K562 (cell line): ENCODE data around the gene MARK2. TPM values are rescaled to one million over a fixed set of nuclear protein-coding genes. Genes with fewer than 3 reads are reported as not detected.

Experiments used
- ATAC-seq: fragments of 200-7000 bp; cut with Tn5 transposase; 3 replicates; pipeline ENCODE4 v1.9.1; 2020; ENCODE audit warnings: moderate library complexity
- BruUV-seq: library from RNA; stranded (reverse); fragments of 400-500 nt; replicated peaks from 2 replicates; lab custom pipeline; 2021; lab: Mats Ljungman, UMichigan
- CTCF ChIA-PET: fragments of 300-600 bp; formaldehyde crosslinking; extraction: SDS; loops from one replicate; lab custom pipeline; 2021; ENCODE audit warnings: low intra/inter-chr PET ratio; lab: Yijun Ruan, JAX
- POLR2A ChIA-PET: fragments of 300-600, 350-650 bp; sonication (Branson Sonifier 250); formaldehyde crosslinking; extraction: SDS; loops from one replicate; lab custom pipeline; 2021; ENCODE audit warnings: antibody characterized with exemption, inconsistent platforms; lab: Yijun Ruan, JAX
- DNase-seq, 4 experiments: peaks; one replicate each; pipeline versions ENCODE4 v3.0.0 to v3.0.0-alpha.2; 2011 to 2018; ENCODE audit warnings: low spot score in 3 of 4, mixed read lengths in 3 of 4; ENCODE audit errors: extremely low read depth in 1 of 4
- FAIRE-seq: peaks from 2 replicates; lab custom pipeline; 2011; peaks lifted over from hg19 to GRCh38; lab: Jason Lieb, UNC
- H2AFZ ChIP-seq: 2 replicates; pipeline ENCODE4 v1.6.0; 2011; ENCODE audit warnings: low read depth, low read length, control low read depth, inconsistent platforms
- H3K27ac ChIP-seq: fragments of 200-600 bp; 3 replicates; pipeline ENCODE4 v1.8.0; 2011; ENCODE audit warnings: low read depth, mild to moderate bottlenecking, control low read depth, inconsistent platforms, low read length, moderate library complexity, mixed read lengths; ENCODE audit errors: extremely low read depth
- H3K27me3 ChIP-seq, 2 experiments: fragments of 300-600 bp in 1 of 2; 2 replicates in 1 of 2; 3 replicates in 1 of 2; pipeline versions ENCODE4 v1.6.0 to v1.8.0; 2011; ENCODE audit warnings: inconsistent platforms in 2 of 2, low read length in 2 of 2, mild to moderate bottlenecking in 1 of 2, mixed read lengths in 1 of 2, moderate library complexity in 1 of 2; ENCODE audit not compliant: control insufficient read depth in 2 of 2, insufficient read depth in 2 of 2
- H3K36me3 ChIP-seq: fragments of 300-600 bp; 3 replicates; pipeline ENCODE4 v1.8.0; 2011; ENCODE audit warnings: mild to moderate bottlenecking, low read length, inconsistent platforms; ENCODE audit not compliant: control insufficient read depth, insufficient read depth
- H3K4me1 ChIP-seq, 2 experiments: fragments of 200-600 bp in 1 of 2; replicated peaks in 1 of 2; 2 replicates in 1 of 2; 3 replicates in 1 of 2; pipeline versions ENCODE4 v1.5.1 to v1.8.0; 2011; ENCODE audit warnings: inconsistent platforms in 2 of 2, low read length in 2 of 2, mild to moderate bottlenecking in 1 of 2, mixed read lengths in 1 of 2, moderate library complexity in 1 of 2; ENCODE audit not compliant: control insufficient read depth in 2 of 2, insufficient read depth in 2 of 2
- H3K4me2 ChIP-seq: 2 replicates; pipeline ENCODE4 v1.6.1; 2011; ENCODE audit warnings: low read length, control low read depth, inconsistent platforms, mixed read lengths; ENCODE audit not compliant: insufficient read depth
- H3K4me3 ChIP-seq: fragments of 200-600 bp; sonication (generic), shearing (Covaris generic); 2 replicates; pipeline ENCODE4 v1.5.1; 2016; ENCODE audit warnings: control low read depth, inconsistent platforms
- H3K79me2 ChIP-seq: fragments of 200-600 bp; 3 replicates; pipeline ENCODE4 v1.8.0; 2011; ENCODE audit warnings: low read length, inconsistent platforms; ENCODE audit not compliant: control insufficient read depth, insufficient read depth
- H3K9ac ChIP-seq, 2 experiments: 2 replicates each; pipeline versions ENCODE4 v1.6.0 to v1.6.1; 2011; ENCODE audit warnings: low read depth in 2 of 2, low read length in 2 of 2, control low read depth in 1 of 2, inconsistent platforms in 1 of 2, mild to moderate bottlenecking in 1 of 2, mixed read lengths in 1 of 2; ENCODE audit not compliant: insufficient read depth in 1 of 2
- H3K9me1 ChIP-seq: one replicate; pipeline ENCODE4 v1.6.0; 2011; ENCODE audit warnings: inconsistent platforms, mild to moderate bottlenecking, low read length, moderate library complexity; ENCODE audit not compliant: control insufficient read depth, insufficient read depth
- H3K9me3 ChIP-seq: replicated peaks from 2 replicates; pipeline ENCODE4 v1.5.1; 2011; ENCODE audit warnings: low read depth, low read length, inconsistent platforms; ENCODE audit not compliant: control insufficient read depth, insufficient read depth
- H4K20me1 ChIP-seq: replicated peaks from 2 replicates; pipeline ENCODE4 v1.6.1; 2011; ENCODE audit warnings: low read length, inconsistent platforms, mixed read lengths; ENCODE audit not compliant: control insufficient read depth, insufficient read depth
- BCOR ChIP-seq: fragments of 450-650 bp; IDR thresholded peaks from 2 replicates; pipeline ENCODE4 v1.6.1; 2016
- CCNT2 ChIP-seq: IDR thresholded peaks from 2 replicates; pipeline ENCODE4 v1.6.1; 2011; ENCODE audit warnings: borderline replicate concordance, low read depth, mild to moderate bottlenecking, moderate library complexity, mixed read lengths, low read length; ENCODE audit not compliant: insufficient read length; ENCODE audit errors: extremely low read depth
- ETS2 ChIP-seq: IDR thresholded peaks from 2 replicates; pipeline ENCODE4 v1.6.1; 2016; ENCODE audit warnings: borderline replicate concordance, missing genetic modification characterization, mild to moderate bottlenecking, moderate library complexity, missing compliant biosample characterization; ENCODE audit not compliant: poor library complexity, severe bottlenecking
- GABPB2 ChIP-seq: fragments of 250-450 bp; sonication (Bioruptor Pico); conservative IDR thresholded peaks from 2 replicates; pipeline ENCODE4 v1.5.1; 2021; ENCODE audit warnings: mild to moderate bottlenecking
- HIVEP1 ChIP-seq: fragments of 250-450 bp; sonication (Bioruptor Pico); IDR thresholded peaks from 2 replicates; pipeline ENCODE4 v1.4.0; 2020; ENCODE audit warnings: mild to moderate bottlenecking
- IFI16 ChIP-seq: fragments of 250-450 bp; sonication (Bioruptor Pico); IDR thresholded peaks from 2 replicates; pipeline ENCODE4 v2.1.2; 2022; ENCODE audit warnings: mild to moderate bottlenecking, inconsistent platforms
- PTRF ChIP-seq: fragments of 450-650 bp; IDR thresholded peaks from 2 replicates; pipeline ENCODE4 v1.6.1; 2016; ENCODE audit warnings: mild to moderate bottlenecking, missing genetic modification characterization, missing compliant biosample characterization
- ZFP91 ChIP-seq: sonication (generic); formaldehyde crosslinking; IDR thresholded peaks from 2 replicates; pipeline ENCODE4 v1.8.0; 2022; ENCODE audit warnings: mild to moderate bottlenecking, missing genetic modification reagents
- ZNF318 ChIP-seq, 2 experiments: fragments of 450-650 bp; IDR thresholded peaks; 2 replicates each; pipeline ENCODE4 v1.6.1; 2016; ENCODE audit warnings: mild to moderate bottlenecking in 2 of 2, borderline replicate concordance in 1 of 2, low read depth in 1 of 2, moderate library complexity in 1 of 2
- ZNF766 ChIP-seq: fragments of 200-800 bp; sonication (Bioruptor generic); conservative IDR thresholded peaks from 2 replicates; pipeline ENCODE4 v1.6.1; 2016; ENCODE audit warnings: missing genetic modification characterization, missing compliant biosample characterization
- WGBS: fragments of 100-300 bp; shearing (Covaris generic); methylation state at CpG from one replicate; pipeline ENCODE4 v1.1.6; 2016; ENCODE audit warnings: low coverage, mixed read lengths; ENCODE audit not compliant: insufficient coverage; ENCODE audit errors: missing lambda C conversion rate; 5-methylcytosine and 5-hydroxymethylcytosine counted together
- in situ Hi-C: fragments of 300-500 bp; cut with MboI; formaldehyde crosslinking; loops from 4 replicates; pipeline ENCODE4 v1.15.0; 2018; ENCODE audit warnings: inconsistent platforms, mixed read lengths
- intact Hi-C: fragments of 100-400 bp; cut with micrococcal nuclease; formaldehyde crosslinking; loops from 2 replicates; pipeline ENCODE4 v1.14.2; 2022
- polyA plus RNA-seq, 8 experiments: library from polyadenylated mRNA; depleted of rRNA in 4 of 8; stranded (reverse) in 5 of 8; unstranded in 3 of 8; fragments of >200 nt; fragmentation: Nextera tagmentation in 2 of 8; fragmentation: Illumina TruSeq in 1 of 8; extraction: Ambion mirVana in 2 of 8; extraction: Trizol in 1 of 8; gene quantifications; 2 replicates each; pipeline versions ENCODE4 v1.2.1 to v1.2.3, GENCODE V29; 2011 to 2014; ENCODE audit warnings: inconsistent platforms in 1 of 8, missing spikeins in 1 of 8
- total RNA-seq, 7 experiments: library from RNA; depleted of rRNA in 6 of 7; stranded (reverse); fragments of >200 nt in 6 of 7; fragmentation: Illumina TruSeq in 2 of 7; extraction: Trizol in 2 of 7; gene quantifications; 2 replicates each; pipeline versions ENCODE4 v1.2.1 to v1.2.3, GENCODE V29; 2011 to 2021; ENCODE audit warnings: low replicate concordance in 1 of 7

The MARK2 gene
- total and polyA plus RNA-seq, 9 of the 15 experiments (the other 6 are each of a cell fraction or from before 2014, with no cell fraction given), result 0.32 to 43.5 (median 15.1) TPM

- ChIA-PET POLR2A (interaction anchor here (1.1 to 1.7 kb wide), 2 partner anchors 9 to 14 kb away, joined by 5 read pairs; no protein-coding TSS in a partner anchor), CTCF (no interaction called here)
- ATAC-seq (no peak), FAIRE-seq (no peak), DNase-seq (no peak)
- Histone ChIP-seq H3K9me1 (no peaks in the 10 kb centered on the region), H3K9ac (peak overlapping the region in 1 of 2 experiments; percentile 29; a peak in 1 of 4 replicates), H3K27ac (no peak overlapping the region), H3K4me1 (peaks cover 3% of the 10 kb centered on the region in 2 experiments; a peak in 2 of 5 replicates), H2AFZ (no peak overlapping the region), H4K20me1 (peaks cover 7% of the 10 kb centered on the region; the same call in 1 of the 2 replicates), H3K9me3 (no peaks in the 10 kb centered on the region), H3K4me3 (no peak overlapping the region), H3K4me2 (no peak overlapping the region), H3K36me3 (peaks cover 83% of the 10 kb centered on the region), H3K27me3 (no peaks in the 10 kb centered on the region), H3K79me2 (peaks cover 16% of the 10 kb centered on the region)
- TF ChIP-seq ZFP91 (no peak), CCNT2 (no peak), PTRF (tag) (no peak), GABPB2 (CRISPR knock-in tag) (no peak), ZNF318 (IDR thresholded peaks at IDR 0.05; ENCODE audit: borderline replicate concordance in 1 of 2, low read depth in 1 of 2) (no peak), ZNF766 (CRISPR knock-in tag) (no peak), BCOR (no peak), IFI16 (CRISPR knock-in tag) (no peak), ETS2 (tag) (no peak), HIVEP1 (CRISPR knock-in tag) (no peak)
- in situ Hi-C loops (no loop called here), intact Hi-C loops (no loop called here)
- no TSS peak for BruUV-seq
- 92% methylated on average over 10 of the region's 10 CpGs for WGBS
Measured at GRCh38 chr11:63897459-63898146, 58.7 kb downstream of the MARK2 start.
